Non-pigmented ciliary epithelial cell (primary cell): ENCODE data around the gene EFCC1.

ENCODE experiments used
- DNase-seq: peaks from one replicate; pipeline ENCODE4 v3.0.0-alpha.2; 2010; ENCODE audit warnings: low read depth

Gene EFCC1

DNA sequence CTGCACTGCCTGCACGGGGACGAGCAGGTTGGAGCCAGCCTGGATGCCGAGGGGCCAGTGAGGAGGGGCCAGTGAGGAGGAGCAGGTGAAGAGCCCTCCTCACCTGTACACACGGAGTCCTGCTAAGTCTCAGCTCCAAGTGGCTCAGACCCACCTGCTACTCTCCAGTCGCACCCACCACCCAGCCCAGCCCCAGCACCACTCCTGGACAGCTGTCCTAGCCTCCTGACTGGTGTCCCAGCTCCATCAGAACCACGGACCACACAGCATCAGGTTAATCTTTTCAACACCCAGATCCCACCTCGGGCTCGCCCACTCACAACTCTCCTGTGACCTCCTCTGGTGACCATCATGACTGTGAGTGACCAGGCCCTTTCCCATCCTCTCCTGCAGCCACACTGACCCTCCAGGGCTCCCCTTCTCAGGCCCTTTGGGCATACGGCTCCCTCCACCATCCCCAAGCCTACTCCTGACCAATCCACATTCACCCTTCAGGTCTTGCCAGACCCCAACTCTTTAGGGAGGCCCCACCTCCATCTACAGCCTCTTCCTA is 13.8 kb downstream of the EFCC1 start:
- no peak for DNase-seq

DNA sequence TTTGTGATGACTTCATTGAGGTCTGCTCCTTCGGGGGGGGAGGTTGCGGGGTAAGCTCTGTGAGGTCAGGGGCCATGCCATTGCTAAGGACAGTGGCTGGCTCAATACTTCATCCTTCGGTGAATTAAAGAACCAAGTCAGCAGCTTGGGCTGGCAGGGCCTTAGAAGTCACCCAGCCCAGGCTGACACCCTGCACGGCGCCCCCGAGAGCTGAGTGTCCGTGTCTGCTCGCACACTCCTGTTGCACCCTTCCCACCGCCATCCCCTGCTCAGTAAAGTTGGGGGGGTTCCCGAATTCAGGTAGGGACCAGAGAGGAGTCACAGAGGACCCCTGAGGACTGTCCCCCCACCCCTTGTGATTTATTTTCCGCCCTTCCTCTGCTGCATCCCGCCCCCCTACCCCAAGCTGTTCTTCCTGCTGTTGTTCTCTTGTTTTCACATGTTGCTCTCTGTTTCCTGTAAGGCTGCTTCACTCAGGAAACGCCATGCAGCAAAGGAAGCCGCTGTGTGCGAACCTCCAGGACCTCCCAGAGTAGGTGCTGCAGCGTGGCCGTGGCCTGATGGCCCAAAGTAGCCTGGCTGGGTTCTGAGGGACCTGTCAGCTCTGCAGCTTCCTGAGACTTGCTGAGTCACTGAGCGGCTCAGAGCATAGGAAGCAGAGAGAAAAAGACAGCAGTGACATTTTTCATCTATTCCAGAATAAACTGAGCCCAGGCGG is 14.4 kb downstream of the EFCC1 start:
- DNase-seq: no peak

DNA sequence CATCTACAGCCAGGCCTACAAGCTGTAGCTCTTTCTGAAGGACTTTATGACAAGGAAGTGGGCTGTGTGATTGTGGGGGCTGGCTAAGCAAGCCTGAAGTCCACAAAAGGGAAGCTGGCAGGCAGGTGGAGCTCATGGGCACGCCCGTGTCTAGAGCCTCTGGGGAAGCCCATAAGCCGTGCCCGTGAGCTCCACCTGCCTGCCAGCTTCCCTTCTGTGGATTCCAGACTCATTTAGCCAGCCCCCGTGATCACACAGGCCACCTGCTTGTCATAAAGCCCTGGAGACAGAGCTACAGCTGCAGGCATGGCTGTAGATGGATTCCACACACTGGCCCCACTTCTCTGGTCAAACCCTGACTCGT is 15.2 kb downstream of the EFCC1 start:
- no peak for DNase-seq

DNA sequence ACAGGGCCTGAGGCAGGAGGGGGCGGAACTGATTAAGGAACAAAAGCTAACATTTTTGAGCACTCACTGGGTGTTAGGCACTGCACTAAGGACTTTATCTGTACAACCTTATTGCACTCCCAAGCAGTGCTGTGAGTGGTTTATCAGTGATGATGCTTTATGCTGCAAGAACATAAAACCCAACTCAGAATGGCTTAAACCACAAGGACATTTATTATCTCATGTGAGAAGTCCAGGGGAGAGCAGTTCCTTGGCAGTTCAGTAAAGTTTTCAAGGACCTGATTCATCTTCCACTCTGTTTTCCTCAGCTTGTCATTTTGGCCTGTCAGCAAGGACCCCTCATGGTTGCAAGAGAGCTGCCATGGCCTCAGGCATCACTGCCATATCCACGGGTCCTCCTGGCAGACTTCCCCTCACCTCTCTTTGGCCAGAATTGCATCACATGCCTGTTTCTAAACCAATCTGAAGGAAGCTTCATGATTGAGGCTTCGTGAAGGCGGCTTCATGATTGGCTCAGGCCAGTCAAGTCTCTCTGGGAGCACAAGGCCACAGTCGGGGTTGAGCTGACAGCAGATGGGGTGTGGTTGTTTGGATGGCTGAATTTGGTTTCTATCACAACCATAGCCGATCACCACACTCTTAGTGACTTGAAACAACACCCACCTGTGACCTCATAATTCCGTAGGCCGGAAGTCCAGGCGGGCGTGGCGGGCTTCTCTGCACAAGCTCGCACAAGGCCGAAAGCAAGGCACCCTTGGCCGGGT is 15.8 kb downstream of the EFCC1 start:
- no peak for DNase-seq

DNA sequence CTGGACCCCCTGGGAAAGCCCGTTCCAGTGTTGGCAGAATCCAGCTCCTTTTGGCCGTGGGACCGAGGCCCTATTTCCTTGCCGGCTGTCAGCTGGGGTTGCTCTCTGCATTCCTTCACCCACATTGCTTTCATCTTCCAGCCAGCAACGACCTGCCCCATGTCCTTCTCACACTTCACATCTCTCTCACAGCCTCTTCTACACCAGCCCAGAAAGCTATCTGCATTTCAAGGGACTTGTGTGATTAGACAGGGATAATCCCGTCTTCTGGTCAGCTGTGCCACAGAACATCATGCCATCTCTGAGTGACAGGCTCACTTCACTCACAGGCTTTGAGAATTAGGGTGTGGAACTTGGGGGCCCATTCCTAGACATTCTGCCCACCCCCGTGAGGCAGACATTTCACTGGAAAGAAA is 16.4 kb downstream of the EFCC1 start:
- no peak for DNase-seq

DNA sequence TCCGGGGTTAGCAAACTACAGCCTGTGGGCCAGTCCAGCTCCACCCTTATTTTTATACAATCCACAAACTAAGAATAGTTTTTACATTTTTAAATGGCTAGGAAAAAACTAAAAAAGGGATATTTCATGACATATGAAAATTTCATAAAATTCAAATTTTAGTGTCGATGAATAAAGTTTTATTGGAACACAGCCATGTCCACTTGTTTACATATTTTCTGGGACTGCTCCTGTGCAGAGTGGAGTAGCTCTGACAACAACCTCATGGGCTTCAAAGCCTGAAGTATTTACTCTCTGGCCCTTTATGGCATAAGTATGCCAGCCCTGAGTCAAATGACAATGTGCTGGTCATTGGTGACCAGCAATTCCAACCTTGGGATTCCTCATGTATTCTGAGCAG is 17.2 kb downstream of the EFCC1 start:
- DNase-seq: no peak

DNA sequence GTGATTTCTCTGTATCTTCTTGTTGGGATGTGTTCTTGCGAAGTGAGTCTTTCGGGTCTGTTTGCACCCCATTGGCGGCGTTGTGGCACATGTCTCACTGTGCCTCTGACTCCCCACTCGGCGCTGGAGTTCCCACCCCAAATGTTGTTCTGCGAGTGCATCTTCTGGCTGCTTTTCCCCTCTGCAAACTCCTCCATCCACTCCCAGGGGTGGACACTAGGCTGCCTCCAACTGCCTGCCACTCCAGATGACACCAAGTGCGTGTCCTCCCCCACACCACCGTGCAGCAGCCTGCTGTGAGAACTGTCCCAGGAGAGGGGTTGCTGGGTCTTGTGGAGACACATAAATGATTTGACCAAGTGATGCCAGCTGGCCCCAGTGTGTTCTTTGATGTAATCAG is 17.6 kb downstream of the EFCC1 start:
- DNase-seq: no peak

DNA sequence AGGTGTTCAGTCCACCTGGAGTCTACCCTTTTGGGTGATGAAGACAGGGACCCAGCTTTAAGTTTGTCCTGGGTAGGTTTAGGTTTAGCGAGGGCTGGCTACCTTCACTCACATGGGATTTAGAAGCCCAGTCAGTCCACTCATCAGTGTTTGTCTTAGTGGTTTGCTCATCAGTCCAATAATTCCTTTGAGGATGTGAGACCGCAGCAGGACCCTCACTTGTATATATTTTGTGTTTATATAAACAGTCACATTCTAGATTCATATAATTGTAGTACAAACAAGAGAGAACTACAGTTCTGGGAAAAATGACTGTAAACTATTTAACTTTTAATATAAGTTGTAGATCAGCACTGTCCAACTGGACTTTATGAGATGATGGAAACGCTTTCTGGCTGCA is 18.2 kb downstream of the EFCC1 start:
- no peak for DNase-seq

DNA sequence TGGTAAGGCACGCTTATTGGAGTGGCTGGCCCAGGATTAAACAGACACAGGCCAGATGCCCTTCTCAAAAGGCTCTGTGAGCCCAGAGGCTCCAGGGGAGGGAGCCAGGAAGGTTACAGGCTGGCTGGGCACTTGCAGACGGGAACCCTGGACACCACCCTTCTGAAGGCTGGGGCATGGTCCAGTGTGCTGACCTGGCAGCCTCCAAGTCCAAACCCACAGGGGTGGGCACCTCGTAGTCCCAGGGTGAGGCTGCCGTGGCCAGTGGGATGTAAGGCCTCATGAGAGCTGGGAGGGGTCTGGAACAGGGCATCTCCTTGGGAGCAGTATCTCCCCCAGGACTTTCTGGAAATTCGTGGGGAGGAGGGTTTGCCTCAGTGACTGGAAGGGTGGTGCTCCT is 19.6 kb downstream of the EFCC1 start:
- DNase-seq: no peak

DNA sequence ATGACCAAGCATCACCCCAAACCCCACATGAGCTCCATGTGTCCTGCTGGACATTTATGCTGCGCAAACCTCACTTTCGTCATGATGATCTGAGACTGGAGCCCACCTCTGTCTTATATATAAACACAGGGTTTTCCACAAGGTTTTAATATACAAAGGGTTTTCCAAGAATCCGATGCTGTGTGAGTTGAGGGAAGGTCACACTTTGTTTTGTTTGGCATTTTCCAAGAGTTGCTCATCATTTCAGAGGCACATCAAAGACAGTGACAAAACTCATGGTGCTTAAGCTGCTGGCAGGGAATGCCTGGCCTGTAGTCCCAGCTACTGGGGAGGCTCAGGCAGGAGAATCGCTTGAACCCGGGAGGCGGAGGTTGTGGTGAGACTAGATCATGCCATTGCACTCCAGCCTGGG is 20.0 kb downstream of the EFCC1 start:
- DNase-seq: no peak

DNA sequence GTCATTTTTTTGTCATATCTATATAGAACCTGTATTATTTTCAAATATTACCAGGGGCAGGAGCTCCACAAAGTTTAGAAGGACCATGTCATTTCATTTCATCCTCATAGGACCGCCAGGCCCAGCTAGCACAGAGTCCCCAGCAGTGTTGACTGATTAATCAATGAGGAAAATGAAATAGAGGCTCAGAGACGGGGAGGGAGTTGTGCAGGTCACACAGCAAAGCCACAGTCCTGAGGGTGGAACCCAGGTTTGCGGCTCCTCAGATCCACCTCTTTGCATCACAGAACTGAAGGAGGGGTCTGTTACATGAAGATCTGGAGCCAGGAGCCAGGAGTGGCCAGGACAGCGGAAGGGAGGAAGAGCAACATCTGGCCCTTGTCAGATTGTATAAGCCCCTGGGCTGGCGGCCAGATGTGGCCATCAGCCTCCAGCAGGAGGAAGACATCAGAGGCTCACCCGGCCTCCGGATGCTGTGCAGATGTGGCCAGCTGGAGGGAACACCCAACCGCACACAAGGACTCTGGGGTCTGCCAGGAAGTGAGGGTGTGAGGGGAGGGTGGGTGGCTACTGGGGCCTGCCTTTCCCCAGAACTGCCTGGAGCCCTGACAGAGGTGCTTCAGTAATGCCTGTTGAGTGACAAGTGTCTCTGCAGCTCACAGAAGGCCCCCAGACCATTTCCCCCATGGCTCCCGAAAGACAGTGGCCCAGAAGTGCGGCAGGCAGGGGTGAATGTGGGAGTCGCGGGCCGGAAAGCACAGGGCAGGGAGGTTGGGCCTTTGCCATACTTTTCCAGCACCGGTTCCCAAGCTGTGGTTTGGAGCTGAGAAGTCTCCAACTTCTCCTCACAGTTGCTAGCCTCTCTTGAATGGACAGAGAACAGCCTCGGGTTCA is 21.3 kb downstream of the EFCC1 start:
- DNase-seq: no peak

DNA sequence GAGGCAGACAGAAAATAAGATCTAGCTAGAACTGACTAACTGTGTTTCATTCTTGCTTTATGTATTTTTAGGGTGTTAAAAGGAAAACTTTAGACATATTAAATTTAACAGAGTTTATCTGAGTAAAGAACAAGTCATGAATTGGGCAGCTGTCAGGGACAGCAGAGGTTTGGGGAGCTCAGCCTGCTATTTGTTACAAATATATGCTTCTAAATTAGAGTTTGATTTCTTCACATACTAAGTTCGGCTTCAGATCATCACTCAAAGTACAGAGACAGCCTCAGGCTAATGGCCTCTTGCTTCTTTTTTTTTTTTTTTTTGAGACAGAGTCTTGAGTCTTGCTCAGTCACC is 21.9 kb downstream of the EFCC1 start:
- no peak for DNase-seq

DNA sequence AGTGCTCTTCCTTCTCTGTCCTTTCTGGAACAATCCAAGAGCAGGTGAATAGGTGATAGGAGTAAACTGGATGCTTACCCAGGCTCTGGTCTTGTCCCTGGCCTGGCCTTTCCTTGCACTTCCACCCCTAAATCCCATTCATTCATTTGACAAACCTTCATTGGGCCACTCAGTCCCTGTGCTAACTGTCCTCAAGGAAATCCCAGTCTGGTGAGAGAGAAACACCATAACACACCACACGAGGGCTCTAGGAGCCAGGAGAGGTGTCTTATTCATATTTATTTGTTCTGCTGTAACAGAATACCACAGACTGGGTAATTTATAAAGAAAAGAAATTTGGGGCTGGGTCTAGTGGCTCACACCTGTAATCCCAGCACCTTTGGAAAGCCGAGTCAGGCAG is 22.8 kb downstream of the EFCC1 start:
- DNase-seq: no peak

DNA sequence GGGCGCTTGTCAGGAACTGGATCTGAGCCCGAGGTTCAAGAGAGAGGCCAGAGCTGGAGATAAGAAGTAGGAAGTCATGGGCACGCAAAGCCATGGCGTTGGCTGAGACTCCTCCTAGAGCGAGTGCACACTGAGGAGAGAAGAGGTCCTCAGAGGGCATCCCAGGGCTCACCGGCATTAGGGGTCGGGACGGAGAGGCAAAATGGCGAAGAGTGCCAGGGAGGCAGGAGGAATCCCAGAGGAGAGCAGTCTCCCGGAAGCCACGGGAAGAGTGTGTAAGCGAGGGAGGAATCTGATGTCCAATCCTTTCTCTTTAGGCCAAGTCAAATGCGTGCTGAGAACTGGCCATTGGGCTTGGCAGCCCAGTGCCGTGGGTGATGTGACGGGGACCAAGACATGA is 24.0 kb downstream of the EFCC1 start:
- no peak for DNase-seq

DNA sequence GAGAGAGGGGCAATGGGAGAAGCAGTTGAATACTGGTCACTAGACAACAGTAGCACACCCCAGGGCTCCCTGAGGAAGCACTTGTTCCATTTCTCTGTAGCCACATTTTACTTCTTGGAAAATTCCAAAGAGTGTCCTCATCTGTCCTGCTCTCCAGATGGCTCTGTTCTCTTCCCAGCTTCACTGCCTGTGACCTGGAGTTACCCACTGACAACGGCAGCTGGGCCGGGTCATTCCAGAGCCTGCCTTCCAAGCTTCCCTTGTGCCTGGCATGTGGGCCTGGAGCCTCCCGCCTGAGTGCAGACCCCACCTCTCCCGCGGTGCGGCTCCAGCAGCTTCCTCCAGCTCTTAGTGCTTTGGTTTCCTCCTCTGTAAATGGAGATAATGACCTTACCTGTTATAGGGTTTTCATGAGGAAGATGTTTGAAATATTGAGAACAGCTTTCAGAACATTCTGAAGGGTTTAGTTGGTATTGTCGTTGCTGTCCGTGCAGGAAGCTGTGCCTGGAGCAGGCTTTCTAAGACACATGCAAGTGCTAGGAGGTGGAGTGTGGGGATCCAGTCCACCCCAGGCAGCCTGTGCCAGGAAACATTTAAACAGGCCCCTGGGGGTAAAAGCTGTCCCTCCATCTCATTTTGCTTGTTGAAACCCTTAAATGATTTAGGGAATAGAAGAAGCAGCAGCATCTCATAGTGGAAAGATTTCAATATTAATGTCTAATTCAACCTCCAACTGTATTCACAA is 24.8 kb downstream of the EFCC1 start:
- DNase-seq: no peak

DNA sequence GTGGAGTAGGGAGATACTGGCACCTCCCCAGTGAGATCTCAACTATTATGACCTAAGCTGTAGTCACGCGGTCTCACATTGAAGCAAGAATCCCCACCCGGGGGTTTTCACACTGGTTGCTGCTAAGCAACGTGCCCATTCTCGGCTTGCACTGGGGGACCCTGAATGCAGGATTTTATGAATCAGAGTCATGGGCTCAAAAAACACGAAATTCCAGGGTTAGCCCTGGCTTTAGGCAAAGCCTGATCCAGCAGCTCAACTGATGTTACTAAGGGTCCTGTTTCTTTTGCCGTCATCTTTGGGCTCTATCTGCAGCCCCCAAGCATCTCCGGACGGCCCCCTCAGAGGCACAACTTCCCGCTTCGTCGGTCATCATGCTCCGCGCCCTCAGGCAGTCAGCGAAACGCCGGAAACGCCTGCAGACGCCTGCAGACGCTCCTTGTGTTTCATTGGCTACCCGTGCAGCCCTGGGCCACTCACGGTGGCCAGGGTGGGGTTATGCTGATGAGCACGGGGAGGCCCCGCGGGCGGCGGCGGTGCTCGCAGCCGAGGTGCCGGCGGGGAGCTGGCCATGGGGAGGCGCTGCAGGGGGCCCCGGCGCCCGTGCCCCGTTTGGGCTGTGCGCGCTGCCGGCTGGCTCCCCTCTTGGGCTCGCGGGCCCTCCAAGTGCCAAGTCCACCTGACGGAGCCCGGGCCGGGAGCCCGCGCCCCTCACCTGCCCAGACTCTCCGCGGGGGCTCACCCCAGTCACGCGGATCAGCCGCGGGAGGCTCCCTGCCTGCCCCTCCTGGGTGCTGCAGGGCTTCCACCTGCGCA is 25.8 kb downstream of the EFCC1 start:
- DNase-seq: peak; percentile 11

DNA sequence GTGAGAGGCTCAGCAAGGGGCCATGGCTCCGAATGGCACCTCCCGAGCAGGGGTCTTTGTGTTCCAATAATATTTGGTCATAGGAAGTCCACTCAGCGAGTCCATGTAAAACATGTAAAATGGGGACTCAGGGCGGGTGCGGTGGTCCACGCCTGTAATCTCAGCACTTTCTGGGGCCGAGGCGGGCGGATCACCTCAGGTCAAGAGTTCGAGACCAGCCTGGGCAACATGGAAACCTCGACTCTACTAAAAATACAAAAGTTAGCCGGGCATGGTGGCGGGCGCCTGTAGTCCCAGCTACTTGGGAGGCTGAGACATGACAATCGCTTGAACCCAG is 26.4 kb downstream of the EFCC1 start:
- DNase-seq: no peak

DNA sequence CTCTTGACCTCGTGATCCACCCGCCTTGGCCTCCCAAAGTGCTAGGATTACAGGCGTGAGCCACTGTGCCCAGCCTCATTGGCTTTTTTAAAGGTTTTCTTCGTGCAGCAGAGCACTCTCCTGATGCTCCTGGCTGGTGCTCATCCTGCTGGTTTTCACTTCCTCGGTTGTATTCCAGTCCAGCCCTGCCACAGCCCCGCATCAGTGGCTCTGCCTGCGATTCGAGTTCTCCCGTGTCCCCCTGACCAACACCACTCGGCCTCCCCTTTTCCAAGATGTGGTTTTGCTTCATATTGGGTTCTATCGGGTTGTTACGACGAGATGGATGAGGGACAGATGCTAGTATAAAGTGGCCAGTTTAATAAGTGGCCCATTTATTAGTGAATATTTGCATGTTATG is 27.8 kb downstream of the EFCC1 start:
- DNase-seq: no peak

DNA sequence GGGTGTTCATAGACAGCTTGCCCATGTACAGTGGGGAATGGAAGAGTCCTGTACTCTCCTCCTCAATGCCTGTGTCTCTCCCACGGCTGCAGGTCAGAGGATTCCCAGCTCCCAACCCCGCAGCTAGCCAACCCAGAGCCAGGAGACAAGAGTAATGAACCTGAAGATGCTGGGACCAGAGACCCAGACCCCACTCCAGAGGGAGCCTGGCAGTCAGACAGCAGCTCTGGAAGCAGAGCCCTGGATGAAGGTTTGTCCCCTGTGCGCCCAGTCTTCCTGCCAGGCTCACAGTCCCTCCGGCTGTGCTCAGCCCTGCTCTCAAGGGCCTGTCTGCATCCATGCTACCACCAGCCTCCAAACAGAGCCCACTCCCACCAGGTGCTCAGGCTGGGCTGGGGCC is 29.5 kb downstream of the EFCC1 start:
- no peak for DNase-seq

DNA sequence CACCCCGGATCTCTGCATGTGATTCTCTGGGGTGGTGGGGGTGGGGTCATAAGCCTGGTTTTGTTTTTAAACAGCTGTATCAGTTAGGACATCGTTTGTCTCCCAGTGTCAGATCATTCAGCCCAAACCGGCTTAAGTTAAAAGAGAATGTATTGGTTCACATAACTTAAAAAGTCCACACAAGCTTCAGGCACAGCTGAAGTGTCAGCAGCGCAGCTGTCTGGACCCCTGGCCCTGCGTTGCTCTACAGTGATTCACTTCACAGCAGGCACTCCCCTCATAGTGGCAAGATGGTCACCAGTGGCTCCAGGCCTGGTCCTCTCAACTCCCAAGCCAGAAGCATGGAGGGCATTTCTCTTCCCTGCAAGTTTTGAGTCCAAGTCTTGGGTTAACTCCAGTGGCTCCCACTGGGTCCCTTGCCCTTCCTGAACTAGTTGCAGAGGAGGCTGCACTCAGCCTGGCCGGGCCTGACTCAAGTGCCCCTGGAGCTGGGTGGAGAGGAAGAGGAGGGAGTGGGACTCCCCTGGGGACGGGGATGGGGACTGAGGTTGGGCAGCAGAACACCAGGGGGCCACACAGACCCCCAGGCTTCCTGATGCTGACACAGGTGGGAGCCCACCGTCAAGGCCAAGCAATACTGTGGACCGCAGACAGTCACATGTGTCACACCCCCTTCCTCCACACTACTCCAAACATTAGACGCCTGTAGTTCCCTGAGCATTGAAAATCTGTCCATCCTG is 30.5 kb downstream of the EFCC1 start:
- DNase-seq: no peak

DNA sequence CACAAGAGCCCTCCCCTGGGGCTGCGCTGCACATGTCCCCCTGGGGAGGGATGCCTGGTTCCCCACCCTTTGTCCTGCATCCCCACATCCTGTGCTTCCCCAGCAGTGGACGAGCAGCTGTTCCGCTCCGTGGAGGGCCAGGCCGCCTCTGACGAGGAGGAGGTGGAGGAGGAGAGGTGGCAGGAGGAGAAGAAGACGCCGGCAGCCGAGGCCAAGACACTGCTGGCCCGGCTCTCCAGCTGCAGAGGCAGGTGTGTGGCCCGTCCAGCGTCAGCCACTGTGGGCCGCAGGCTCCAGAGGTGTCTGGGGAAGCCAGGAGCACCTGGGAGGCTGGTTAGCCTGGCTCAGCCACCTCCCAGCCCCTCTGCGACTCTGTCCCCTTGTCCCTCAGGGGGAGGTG is 31.6 kb downstream of the EFCC1 start:
- DNase-seq: no peak
